Neural cell (in vitro differentiated cells): ENCODE results near the gene F9. TPM values are rescaled to one million over a fixed set of nuclear protein-coding genes. Genes with fewer than 3 reads are reported as not detected.
"Not testable (repeated sequence)": the region's sequence is repeated elsewhere in the genome, so short reads cannot be mapped to it uniquely, and the experiment has no call there.

Experiments
- H2AFZ ChIP-seq: fragments of 200-600, 300-800 bp; sonication (generic), shearing (Covaris generic); 2 replicates; pipeline ENCODE4 v1.6.0; 2014; ENCODE audit warnings: low read depth, mild to moderate bottlenecking, antibody characterized with exemption, low read length, moderate library complexity
- H3F3A ChIP-seq: fragments of 200-600 bp; shearing (Covaris generic); 2 replicates; pipeline ENCODE4 v1.6.1; 2016; ENCODE audit warnings: mild to moderate bottlenecking, moderate library complexity, mixed read lengths, antibody characterized with exemption, low read length; ENCODE audit not compliant: insufficient read depth, poor library complexity, severe bottlenecking
- H3K27ac ChIP-seq: fragments of 200-600, 300-800 bp; sonication (generic), shearing (Covaris generic); 2 replicates; pipeline ENCODE4 v1.5.1; 2014; ENCODE audit warnings: mild to moderate bottlenecking, low read length, moderate library complexity
- H3K27me3 ChIP-seq: fragments of 300-800, 200-600 bp; sonication (generic), shearing (Covaris generic); 2 replicates; pipeline ENCODE4 v1.6.0; 2014; ENCODE audit warnings: mild to moderate bottlenecking, low read depth, low read length, moderate library complexity; ENCODE audit not compliant: insufficient read depth
- H3K36me3 ChIP-seq: fragments of 300-800, 200-600 bp; sonication (generic), shearing (Covaris generic); 2 replicates; pipeline ENCODE4 v1.5.1; 2014; ENCODE audit warnings: mild to moderate bottlenecking, antibody characterized with exemption, low read length, moderate library complexity; ENCODE audit not compliant: insufficient read depth
- H3K4me2 ChIP-seq: fragments of 300-800, 200-600 bp; sonication (generic), shearing (Covaris generic); 2 replicates; pipeline ENCODE4 v1.6.0; 2014; ENCODE audit warnings: mild to moderate bottlenecking, low read length
- H3K4me3 ChIP-seq: fragments of 300-800, 200-600 bp; sonication (generic), shearing (Covaris generic); 2 replicates; pipeline ENCODE4 v1.5.1; 2014; ENCODE audit warnings: mild to moderate bottlenecking, low read length, moderate library complexity
- H3K79me2 ChIP-seq: fragments of 200-600 bp; shearing (Covaris generic); replicated peaks from 2 replicates; pipeline ENCODE4 v1.6.0; 2014; ENCODE audit warnings: mild to moderate bottlenecking, low read length, moderate library complexity; ENCODE audit not compliant: insufficient read depth
- H3K9ac ChIP-seq: fragments of 300-800, 200-600 bp; sonication (generic), shearing (Covaris generic); 2 replicates; pipeline ENCODE4 v1.6.1; 2016; ENCODE audit warnings: mild to moderate bottlenecking, low read length, mixed read lengths
- H3K9me2 ChIP-seq: fragments of 200-600 bp; shearing (Covaris generic); 2 replicates; pipeline ENCODE4 v1.6.1; 2016; ENCODE audit warnings: mild to moderate bottlenecking, low read length, mixed read lengths; ENCODE audit not compliant: insufficient read depth
- H3K9me3 ChIP-seq: fragments of 200-600, 300-800 bp; sonication (generic), shearing (Covaris generic); 2 replicates; pipeline ENCODE4 v1.6.1; 2016; ENCODE audit warnings: mild to moderate bottlenecking, mixed run types, low read length, moderate library complexity, mixed read lengths
- H4K20me1 ChIP-seq: fragments of 200-600 bp; shearing (Covaris generic); 2 replicates; pipeline ENCODE4 v1.6.1; 2016; ENCODE audit warnings: mild to moderate bottlenecking, mixed run types; ENCODE audit not compliant: insufficient read depth
- EP300 ChIP-seq: fragments of 450-650 bp; conservative IDR thresholded peaks from 2 replicates; pipeline ENCODE4 v1.6.1; 2014; ENCODE audit warnings: antibody characterized with exemption, mild to moderate bottlenecking, moderate library complexity; ENCODE audit not compliant: poor library complexity, severe bottlenecking
- EZH2 ChIP-seq: fragments of 200-600, 300-800 bp; shearing (Covaris generic), sonication (generic); IDR thresholded peaks from 2 replicates; pipeline ENCODE4 v1.6.1; 2014; ENCODE audit warnings: antibody characterized with exemption, low read length, borderline replicate concordance, mild to moderate bottlenecking; ENCODE audit not compliant: insufficient read depth, poor library complexity, severe bottlenecking
- MXI1 ChIP-seq: fragments of 450-650 bp; conservative IDR thresholded peaks from 2 replicates; pipeline ENCODE4 v1.6.1; 2014; ENCODE audit warnings: antibody characterized with exemption, mild to moderate bottlenecking; ENCODE audit not compliant: poor library complexity, severe bottlenecking
- POLR2AphosphoS5 ChIP-seq: IDR thresholded peaks from 2 replicates; pipeline ENCODE4 v1.6.1; 2012
- RAD21 ChIP-seq: fragments of 450-650 bp; conservative IDR thresholded peaks from 2 replicates; pipeline ENCODE4 v1.6.1; 2014; ENCODE audit warnings: antibody characterized with exemption, mild to moderate bottlenecking, moderate library complexity
- SMC3 ChIP-seq: fragments of 450-650 bp; conservative IDR thresholded peaks from 2 replicates; pipeline ENCODE4 v1.6.1; 2014; ENCODE audit warnings: antibody characterized with exemption, mild to moderate bottlenecking, moderate library complexity; ENCODE audit not compliant: poor library complexity
- TAF1 ChIP-seq: IDR thresholded peaks from 2 replicates; pipeline ENCODE4 v1.6.1; 2012; ENCODE audit warnings: low read depth
- polyA plus RNA-seq: library from polyadenylated mRNA; depleted of rRNA; stranded (reverse); fragments of >200 nt; gene quantifications from 2 replicates; pipeline ENCODE4 v1.2.3, GENCODE V29; 2014
- TF ChIP-seq, protein P1 (sequence below): IDR thresholded peaks from 2 replicates; pipeline ENCODE4 v1.6.1; 2012; ENCODE audit warnings: borderline replicate concordance
- TF ChIP-seq, protein P2 (sequence below): fragments of 450-650 bp; IDR thresholded peaks from 2 replicates; pipeline ENCODE4 v1.5.1; 2014; ENCODE audit warnings: antibody characterized with exemption, mild to moderate bottlenecking, moderate library complexity; ENCODE audit not compliant: poor library complexity, severe bottlenecking

Gene F9
- polyA plus RNA-seq, 1 donor from 2014 or later = not detected

DNA sequence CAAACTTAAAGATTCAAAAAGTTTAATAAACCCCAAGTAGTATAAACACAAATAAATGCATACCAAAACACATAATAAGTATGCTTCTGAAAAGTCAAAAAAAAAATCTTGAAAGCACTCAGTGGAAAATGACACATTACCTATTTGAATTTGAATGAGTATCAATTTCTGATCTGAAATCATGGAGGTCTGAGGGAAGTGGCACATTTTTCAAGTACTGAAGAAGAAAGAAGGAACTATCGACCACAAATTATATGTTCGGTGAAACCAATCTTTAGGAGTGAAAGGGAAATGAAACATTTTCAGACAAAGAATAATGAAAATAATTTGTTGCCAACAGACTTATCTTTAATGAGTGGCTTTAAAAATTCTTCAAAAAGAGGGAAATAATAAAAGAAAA lies 12.1 kb upstream of the F9 start:
- no peaks in the 10 kb centered on the region for H3K9me2 ChIP-seq
- H3K27me3 ChIP-seq = no peaks in the 10 kb centered on the region
- H3K36me3 ChIP-seq = no peaks in the 10 kb centered on the region
- TF ChIP-seq SMC3 = no peak
- no peak for TF ChIP-seq EZH2
- TF ChIP-seq POLR2AphosphoS5 = no peak
- TF ChIP-seq MXI1 = no peak
- TF ChIP-seq, protein P1, sequence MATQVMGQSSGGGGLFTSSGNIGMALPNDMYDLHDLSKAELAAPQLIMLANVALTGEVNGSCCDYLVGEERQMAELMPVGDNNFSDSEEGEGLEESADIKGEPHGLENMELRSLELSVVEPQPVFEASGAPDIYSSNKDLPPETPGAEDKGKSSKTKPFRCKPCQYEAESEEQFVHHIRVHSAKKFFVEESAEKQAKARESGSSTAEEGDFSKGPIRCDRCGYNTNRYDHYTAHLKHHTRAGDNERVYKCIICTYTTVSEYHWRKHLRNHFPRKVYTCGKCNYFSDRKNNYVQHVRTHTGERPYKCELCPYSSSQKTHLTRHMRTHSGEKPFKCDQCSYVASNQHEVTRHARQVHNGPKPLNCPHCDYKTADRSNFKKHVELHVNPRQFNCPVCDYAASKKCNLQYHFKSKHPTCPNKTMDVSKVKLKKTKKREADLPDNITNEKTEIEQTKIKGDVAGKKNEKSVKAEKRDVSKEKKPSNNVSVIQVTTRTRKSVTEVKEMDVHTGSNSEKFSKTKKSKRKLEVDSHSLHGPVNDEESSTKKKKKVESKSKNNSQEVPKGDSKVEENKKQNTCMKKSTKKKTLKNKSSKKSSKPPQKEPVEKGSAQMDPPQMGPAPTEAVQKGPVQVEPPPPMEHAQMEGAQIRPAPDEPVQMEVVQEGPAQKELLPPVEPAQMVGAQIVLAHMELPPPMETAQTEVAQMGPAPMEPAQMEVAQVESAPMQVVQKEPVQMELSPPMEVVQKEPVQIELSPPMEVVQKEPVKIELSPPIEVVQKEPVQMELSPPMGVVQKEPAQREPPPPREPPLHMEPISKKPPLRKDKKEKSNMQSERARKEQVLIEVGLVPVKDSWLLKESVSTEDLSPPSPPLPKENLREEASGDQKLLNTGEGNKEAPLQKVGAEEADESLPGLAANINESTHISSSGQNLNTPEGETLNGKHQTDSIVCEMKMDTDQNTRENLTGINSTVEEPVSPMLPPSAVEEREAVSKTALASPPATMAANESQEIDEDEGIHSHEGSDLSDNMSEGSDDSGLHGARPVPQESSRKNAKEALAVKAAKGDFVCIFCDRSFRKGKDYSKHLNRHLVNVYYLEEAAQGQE = no peak
- TF ChIP-seq RAD21 = no peak
- TF ChIP-seq TAF1 = no peak
- TF ChIP-seq, protein P2, sequence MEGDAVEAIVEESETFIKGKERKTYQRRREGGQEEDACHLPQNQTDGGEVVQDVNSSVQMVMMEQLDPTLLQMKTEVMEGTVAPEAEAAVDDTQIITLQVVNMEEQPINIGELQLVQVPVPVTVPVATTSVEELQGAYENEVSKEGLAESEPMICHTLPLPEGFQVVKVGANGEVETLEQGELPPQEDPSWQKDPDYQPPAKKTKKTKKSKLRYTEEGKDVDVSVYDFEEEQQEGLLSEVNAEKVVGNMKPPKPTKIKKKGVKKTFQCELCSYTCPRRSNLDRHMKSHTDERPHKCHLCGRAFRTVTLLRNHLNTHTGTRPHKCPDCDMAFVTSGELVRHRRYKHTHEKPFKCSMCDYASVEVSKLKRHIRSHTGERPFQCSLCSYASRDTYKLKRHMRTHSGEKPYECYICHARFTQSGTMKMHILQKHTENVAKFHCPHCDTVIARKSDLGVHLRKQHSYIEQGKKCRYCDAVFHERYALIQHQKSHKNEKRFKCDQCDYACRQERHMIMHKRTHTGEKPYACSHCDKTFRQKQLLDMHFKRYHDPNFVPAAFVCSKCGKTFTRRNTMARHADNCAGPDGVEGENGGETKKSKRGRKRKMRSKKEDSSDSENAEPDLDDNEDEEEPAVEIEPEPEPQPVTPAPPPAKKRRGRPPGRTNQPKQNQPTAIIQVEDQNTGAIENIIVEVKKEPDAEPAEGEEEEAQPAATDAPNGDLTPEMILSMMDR = no peak
- TF ChIP-seq EP300 = no peak
- no peak overlapping the region for H3K27ac ChIP-seq
- no peaks in the 10 kb centered on the region for H4K20me1 ChIP-seq
- no peaks in the 10 kb centered on the region for H3K79me2 ChIP-seq
- H2AFZ ChIP-seq = no peak overlapping the region
- no peak overlapping the region for H3K4me2 ChIP-seq
- H3F3A ChIP-seq = no peaks in the 10 kb centered on the region
- H3K4me3 ChIP-seq = no peak overlapping the region
- H3K9me3 ChIP-seq = no peaks in the 10 kb centered on the region
- no peak overlapping the region for H3K9ac ChIP-seq

DNA sequence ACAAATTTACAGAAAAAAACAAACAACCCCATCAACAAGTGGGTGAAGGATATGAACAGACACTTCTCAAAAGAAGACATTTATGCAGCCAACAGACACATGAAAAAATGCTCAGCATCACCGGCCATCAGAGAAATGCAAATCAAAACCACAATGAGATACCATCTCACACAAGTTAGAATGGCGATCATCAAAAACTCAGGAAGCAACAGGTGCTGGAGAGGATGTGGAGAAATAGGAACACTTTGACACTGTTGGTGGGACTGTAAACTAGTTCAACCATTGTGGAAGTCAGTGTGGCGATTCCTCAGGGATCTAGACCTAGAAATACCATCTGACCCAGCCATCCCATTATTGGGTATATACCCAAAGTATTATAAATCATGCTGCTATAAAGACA lies 1.7 kb upstream of the F9 start:
- H4K20me1 ChIP-seq, H3K36me3 ChIP-seq, H3K79me2 ChIP-seq, H2AFZ ChIP-seq, H3K4me2 ChIP-seq, H3K9ac ChIP-seq, H3K27ac ChIP-seq, H3F3A ChIP-seq, H3K27me3 ChIP-seq, H3K4me3 ChIP-seq, H3K9me2 ChIP-seq, H3K9me3 ChIP-seq: not testable (repeated sequence)

DNA sequence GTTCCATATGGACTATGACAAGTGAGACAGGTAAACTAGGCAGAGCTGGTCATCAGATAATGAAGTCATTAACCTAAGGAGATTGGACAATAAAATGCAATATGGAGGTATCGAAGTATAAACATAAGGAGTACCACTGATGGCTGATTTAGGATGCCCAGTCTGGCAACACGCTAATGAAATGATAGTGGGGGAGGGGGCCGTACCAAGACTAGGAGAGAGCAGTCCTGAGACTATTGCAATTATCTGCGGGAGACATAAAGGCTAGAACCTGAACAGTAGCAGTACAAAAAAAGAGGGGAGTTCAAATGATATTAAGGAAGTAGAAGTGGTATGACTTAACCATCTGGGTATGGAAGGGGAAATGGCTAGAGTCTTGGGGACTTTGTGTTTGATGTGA lies 2.3 kb downstream of the F9 start:
- Histone ChIP-seq H3K36me3 (no peaks in the 10 kb centered on the region), H3K9me2 (no peaks in the 10 kb centered on the region), H3K27me3 (no peaks in the 10 kb centered on the region), H3K9ac (no peak overlapping the region), H3K4me3 (no peak overlapping the region), H3K9me3 (no peaks in the 10 kb centered on the region), H4K20me1 (no peaks in the 10 kb centered on the region), H3K27ac (no peak overlapping the region), H3K79me2 (no peaks in the 10 kb centered on the region), H2AFZ (no peak overlapping the region), H3F3A (no peaks in the 10 kb centered on the region), H3K4me2 (no peak overlapping the region)
- TF ChIP-seq MXI1 = no peak
- TF ChIP-seq, protein P1 = no peak
- no peak for TF ChIP-seq TAF1
